HG03064 (cell line): Measurements from ENCODE around the gene HDAC10.

Source experiments
- ATAC-seq: cut with Tn5 transposase; IDR thresholded peaks from one replicate; pipeline ENCODE4 v1.9.1; 2021; ENCODE audit warnings: low read depth; ENCODE audit not compliant: unreplicated experiment

Gene HDAC10

GRCh38 chr22:50257451-50258360 lies 6.6 kb upstream of the HDAC10 start:
- no peak for ATAC-seq

GRCh38 chr22:50257041-50257440 lies 6.0 kb upstream of the HDAC10 start:
- no peak for ATAC-seq

GRCh38 chr22:50256258-50256862 lies 5.3 kb upstream of the HDAC10 start:
- ATAC-seq, result no peak

- ATAC-seq, result no peak
Measured at GRCh38 chr22:50255607-50256006, 4.5 kb upstream of the HDAC10 start.

- no peak for ATAC-seq
Measured at GRCh38 chr22:50255099-50255498, 4.0 kb upstream of the HDAC10 start.

- ATAC-seq, result no peak
Measured at GRCh38 chr22:50253941-50254340, 2.9 kb upstream of the HDAC10 start.

GRCh38 chr22:50253046-50253915 lies 2.2 kb upstream of the HDAC10 start:
- no peak for ATAC-seq

GRCh38 chr22:50252082-50253045 lies 1.3 kb upstream of the HDAC10 start:
- no peak for ATAC-seq

GRCh38 chr22:50251477-50252081 lies 514 bp upstream of the HDAC10 start:
- no peak for ATAC-seq

- ATAC-seq, result no peak
Measured at GRCh38 chr22:50250249-50250554, 863 bp downstream of the HDAC10 start.

GRCh38 chr22:50249341-50250248 lies 1.5 kb downstream of the HDAC10 start:
- no peak for ATAC-seq

- no peak for ATAC-seq
Measured at GRCh38 chr22:50248196-50249081, 2.6 kb downstream of the HDAC10 start.

GRCh38 chr22:50247748-50248147 lies 3.3 kb downstream of the HDAC10 start:
- ATAC-seq, result no peak

GRCh38 chr22:50246242-50247175 lies 4.6 kb downstream of the HDAC10 start:
- ATAC-seq, result no peak

- no peak for ATAC-seq
Measured at GRCh38 chr22:50245214-50246072, 5.6 kb downstream of the HDAC10 start.
